AG09309 (cell line): Measurements from ENCODE around the gene SYNE1.

Experiments
- DNase-seq: peaks from one replicate; pipeline ENCODE4 v3.0.0-alpha.2; 2010; ENCODE audit warnings: low read depth
- H3K4me3 ChIP-seq: 2 replicates; pipeline ENCODE4 v1.5.1; 2011; ENCODE audit warnings: mild to moderate bottlenecking, low read depth, low read length, moderate library complexity; ENCODE audit not compliant: control insufficient read depth
- TF ChIP-seq, protein P1 (sequence below): IDR thresholded peaks from 2 replicates; pipeline ENCODE4 v1.5.1; 2011; ENCODE audit warnings: mild to moderate bottlenecking, low read depth, low read length, inconsistent platforms; ENCODE audit not compliant: insufficient read depth, control insufficient read depth; ENCODE audit errors: missing control alignments

The SYNE1 gene

GRCh38 chr6:152089992-152090391 lies 547.2 kb downstream of the SYNE1 start:
- no peak for DNase-seq
- TF ChIP-seq, protein P1, sequence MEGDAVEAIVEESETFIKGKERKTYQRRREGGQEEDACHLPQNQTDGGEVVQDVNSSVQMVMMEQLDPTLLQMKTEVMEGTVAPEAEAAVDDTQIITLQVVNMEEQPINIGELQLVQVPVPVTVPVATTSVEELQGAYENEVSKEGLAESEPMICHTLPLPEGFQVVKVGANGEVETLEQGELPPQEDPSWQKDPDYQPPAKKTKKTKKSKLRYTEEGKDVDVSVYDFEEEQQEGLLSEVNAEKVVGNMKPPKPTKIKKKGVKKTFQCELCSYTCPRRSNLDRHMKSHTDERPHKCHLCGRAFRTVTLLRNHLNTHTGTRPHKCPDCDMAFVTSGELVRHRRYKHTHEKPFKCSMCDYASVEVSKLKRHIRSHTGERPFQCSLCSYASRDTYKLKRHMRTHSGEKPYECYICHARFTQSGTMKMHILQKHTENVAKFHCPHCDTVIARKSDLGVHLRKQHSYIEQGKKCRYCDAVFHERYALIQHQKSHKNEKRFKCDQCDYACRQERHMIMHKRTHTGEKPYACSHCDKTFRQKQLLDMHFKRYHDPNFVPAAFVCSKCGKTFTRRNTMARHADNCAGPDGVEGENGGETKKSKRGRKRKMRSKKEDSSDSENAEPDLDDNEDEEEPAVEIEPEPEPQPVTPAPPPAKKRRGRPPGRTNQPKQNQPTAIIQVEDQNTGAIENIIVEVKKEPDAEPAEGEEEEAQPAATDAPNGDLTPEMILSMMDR: no peak
- H3K4me3 ChIP-seq: no peak overlapping the region

GRCh38 chr6:152087701-152088100 lies 549.5 kb downstream of the SYNE1 start:
- TF ChIP-seq, protein P1: no peak
- no peak overlapping the region for H3K4me3 ChIP-seq
- no peak for DNase-seq

DNA sequence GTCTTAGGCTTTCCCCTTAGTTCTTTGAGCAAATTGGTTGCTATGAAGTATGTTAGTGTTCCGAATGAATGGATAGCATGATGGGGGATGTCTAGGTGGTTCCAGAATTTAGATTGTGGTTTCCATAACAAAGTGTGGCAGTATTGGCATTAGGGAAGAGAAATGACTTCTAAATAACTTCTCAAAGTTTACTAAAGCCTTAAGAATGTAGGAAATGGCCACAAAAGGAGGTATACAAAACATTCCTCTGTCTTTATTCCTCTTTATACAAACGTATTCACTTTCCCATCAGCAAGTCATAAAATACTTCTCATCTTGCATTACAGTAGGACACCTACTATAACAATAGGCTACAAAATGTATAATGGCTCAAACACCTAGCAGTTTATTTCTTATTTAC lies 550.1 kb downstream of the SYNE1 start:
- TF ChIP-seq, protein P1: no peak
- DNase-seq: no peak
- H3K4me3 ChIP-seq: no peak overlapping the region

DNA sequence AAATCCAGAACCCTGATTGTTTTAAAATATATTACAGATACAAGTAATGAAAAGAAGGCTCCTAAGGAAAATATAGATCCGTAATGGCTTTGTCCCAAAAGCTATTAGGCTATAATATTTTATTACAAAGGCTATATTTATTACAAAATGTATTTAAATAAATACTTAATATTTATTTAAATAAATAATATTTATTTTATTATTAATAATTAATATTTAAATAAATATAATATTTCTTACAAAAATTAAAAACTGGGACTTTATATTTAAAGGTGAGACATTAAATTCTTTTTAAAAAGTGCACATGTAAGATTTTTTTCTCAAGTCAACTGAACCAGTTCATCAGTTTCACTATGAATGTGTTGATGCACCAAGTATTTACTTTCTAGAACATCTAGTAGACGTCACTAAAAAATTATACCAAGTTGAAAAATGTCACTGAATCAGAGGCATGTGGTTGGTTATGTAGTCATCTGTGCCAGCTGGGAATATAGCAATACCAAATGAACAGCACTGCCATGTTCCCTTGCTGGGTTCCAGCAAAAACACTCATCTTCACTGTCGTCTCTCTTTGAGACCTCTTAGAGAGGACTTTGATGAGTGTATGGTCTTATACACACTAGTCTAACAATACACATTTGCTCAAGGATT lies 550.8 kb downstream of the SYNE1 start:
- TF ChIP-seq, protein P1: no peak
- no peak for DNase-seq
- H3K4me3 ChIP-seq: no peak overlapping the region

DNA sequence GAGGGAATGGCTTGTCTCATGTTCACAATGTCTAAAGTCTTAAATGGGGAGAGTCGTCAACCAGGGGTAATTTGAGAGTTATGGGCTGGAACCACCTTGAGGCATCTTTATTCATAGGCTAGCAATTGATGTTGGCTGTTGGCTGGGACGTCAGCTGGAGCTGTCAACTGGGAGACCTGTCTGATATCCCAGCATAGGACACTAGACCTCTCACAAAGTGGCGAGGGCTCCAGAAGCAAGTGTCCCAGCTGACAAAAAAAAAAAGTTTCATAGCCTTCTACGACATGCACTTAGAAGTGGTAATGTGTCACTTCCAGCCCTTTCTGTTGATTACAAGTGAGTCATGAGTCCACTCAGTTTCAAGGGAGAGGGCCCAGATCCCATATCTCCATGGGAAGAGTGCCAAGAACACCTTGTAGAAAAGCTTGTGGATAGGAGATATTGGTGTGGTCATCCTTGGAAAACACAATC lies 551.7 kb downstream of the SYNE1 start:
- no peak for DNase-seq
- H3K4me3 ChIP-seq: no peak overlapping the region
- TF ChIP-seq, protein P1: no peak

DNA sequence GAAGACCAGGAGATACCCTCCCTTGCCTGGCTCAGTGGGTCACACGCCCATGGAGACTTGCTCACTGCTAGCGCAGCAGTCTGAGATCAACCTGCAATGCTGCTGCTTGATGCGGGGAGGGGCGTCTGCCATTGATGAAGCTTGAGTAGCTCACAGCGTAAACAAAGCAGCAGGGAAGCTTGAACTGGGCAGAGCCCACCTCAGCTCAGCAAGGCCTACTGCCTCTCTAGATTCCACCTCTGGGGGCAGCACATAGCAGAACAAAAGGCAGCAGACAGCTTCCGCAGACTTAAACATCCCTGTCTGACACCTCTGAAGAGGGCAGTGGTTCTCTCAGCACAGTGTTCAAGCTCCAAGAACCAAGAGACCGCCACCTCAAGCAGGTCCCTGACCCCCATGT lies 558.4 kb downstream of the SYNE1 start:
- no peak overlapping the region for H3K4me3 ChIP-seq
- DNase-seq: no peak
- TF ChIP-seq, protein P1: no peak
